Measurements from ENCODE around the gene ETF1.

ETF1 gene

DNA sequence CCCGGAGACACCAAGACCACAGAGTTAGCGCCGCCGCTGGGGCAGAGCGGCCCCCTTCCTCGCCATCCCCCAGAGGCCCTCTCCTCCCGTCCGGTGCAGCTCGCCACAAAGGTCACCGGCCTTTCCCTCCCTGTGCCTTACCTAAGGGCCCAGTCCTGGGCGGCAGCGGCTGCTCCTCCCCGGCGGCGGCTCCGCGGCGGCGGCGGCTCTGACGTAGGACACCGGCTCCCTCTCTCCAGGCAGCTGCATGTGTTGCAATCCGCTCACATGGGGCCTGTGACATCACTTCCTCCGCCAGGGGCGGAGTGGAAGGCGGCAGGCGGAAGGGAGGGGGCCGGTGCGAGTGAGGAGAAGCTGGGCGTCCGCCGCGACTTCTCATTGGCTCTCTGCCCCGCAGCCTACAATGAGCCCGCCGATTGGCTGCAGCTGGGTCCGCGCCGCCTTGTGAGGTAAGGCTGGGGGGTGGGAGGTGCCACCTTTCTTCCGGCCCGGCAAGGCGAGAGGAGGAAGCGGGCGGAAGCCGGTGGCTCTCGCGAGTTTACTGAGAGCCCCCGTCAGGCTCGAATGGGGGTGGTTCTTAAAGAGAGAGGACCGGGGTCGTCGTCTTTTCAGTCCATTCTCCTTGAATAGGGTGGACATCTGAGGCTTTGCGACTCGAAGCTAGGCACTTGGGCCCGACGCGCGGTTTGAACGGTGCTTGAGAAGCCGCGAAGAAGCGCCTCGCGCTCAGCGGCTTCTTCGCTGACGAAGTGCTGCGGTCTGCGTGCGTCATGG, at the start of gene ETF1:
Gene ETF1 (minus strand): TSS at position 281 of the 774 bp plus-strand sequence. CDS start 318 bp downstream, outside the sequence.
- TF ChIP-seq GATA3 (IDR thresholded peaks at IDR 0.05; ENCODE audit: low read depth, low read length): no peak
- no peak for TF ChIP-seq GATA2 (IDR thresholded peaks at IDR 0.05; ENCODE audit: low read depth, low read length)

- TF ChIP-seq GATA3 (IDR thresholded peaks at IDR 0.05; ENCODE audit: low read depth, low read length) (no peak), GATA2 (IDR thresholded peaks at IDR 0.05; ENCODE audit: low read depth, low read length) (no peak)
Observed at GRCh38 chr5:138588013-138588788, 45.2 kb upstream of the ETF1 start.

DNA sequence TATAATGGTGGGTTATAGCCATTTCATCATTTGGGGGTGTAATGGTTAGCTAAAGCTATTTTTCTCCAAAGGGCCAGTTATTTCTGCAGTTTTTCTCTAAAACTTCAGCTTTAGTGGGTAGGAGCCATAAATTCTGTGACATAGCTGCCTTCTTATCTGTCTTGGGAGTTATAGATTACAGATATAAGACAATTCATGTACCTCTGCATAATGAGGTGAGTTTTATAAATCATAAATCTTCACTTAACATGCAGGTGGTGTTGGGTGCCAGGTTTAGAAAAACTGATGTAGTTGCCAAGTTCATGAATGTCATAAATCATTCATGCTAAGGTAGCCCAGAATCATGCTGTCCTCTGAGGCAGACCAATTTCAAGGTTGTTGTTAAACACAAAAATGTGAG, 42.1 kb upstream of the ETF1 start:
- TF ChIP-seq GATA2 (IDR thresholded peaks at IDR 0.05; ENCODE audit: low read depth, low read length): no peak
- no peak for TF ChIP-seq GATA3 (IDR thresholded peaks at IDR 0.05; ENCODE audit: low read depth, low read length)

DNA sequence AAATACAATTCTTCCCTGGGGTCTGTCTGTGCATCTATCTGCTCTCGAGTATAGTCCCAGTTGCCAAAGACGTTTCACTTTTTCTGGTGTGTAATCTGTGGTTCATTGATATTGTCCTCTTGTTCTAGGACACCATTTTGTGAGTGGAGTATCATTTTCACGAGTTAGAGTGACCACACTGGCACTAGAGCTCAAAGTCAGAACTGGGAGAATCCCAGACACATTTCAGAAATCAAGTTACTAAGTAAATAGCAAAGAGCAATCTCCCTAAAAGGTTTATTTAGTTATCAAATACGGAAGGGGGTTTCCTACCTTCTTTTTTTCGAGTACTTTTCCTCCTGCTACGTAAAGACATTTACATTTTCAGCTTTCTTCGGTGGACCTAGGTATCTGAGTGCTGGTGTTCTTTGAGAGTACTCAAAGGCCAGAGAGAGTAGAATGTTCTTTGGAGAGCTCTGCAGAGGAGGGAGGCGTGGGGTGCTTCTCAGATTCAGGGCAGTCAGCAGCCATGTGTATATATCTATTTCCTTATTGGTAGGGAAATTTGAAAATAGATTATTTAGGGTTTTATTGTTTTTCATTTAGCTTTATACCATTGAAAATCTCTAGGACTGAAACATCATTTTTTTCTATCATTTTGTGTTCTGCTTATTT, 41.1 kb upstream of the ETF1 start:
- TF ChIP-seq GATA3 (IDR thresholded peaks at IDR 0.05; ENCODE audit: low read depth, low read length): no peak

DNA sequence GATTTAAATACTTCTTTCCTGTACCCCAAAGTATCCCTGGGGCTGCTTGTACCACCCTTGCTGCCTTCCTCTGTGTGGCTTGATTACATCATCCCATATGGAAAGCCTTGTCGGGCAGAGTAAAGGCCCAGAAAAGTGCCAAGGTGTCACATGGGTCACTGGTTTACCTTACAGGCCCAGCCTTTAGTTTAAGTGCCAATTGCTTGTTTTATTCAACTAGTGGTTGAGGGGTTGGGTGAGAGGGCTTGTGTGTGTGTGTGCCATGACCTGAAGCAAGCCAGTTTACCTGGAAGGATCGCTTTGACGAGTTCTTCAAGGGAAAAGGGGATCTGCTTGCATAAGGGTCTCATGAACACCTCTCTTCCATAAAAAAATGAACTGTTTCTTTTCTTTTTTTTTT, 39.9 kb upstream of the ETF1 start:
- no peak for TF ChIP-seq GATA2 (IDR thresholded peaks at IDR 0.05; ENCODE audit: low read depth, low read length)
- TF ChIP-seq GATA3 (IDR thresholded peaks at IDR 0.05; ENCODE audit: low read depth, low read length): no peak

GRCh38 chr5:138580777-138581176, 37.7 kb upstream of the ETF1 start:
- TF ChIP-seq GATA2 (IDR thresholded peaks at IDR 0.05; ENCODE audit: low read depth, low read length): no peak
- TF ChIP-seq GATA3 (IDR thresholded peaks at IDR 0.05; ENCODE audit: low read depth, low read length): no peak

DNA sequence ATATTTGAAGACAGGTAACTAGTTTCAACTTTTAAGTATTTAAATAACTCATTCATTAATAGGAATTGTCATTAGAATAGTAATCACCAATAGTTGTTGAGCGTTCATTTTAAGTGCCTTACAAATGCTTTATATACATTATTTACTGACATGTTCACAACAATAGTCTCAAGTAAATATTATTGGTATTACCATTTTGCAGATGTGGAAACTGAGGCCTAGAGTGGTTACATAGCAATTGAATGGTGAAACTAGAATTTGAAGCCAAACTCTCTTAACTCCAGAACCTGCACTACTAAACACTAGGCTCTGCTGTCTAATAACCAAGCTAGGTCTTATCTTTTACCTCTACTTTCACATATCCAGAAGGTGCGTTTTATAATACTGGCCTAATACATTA, 37.0 kb upstream of the ETF1 start:
- TF ChIP-seq GATA3 (IDR thresholded peaks at IDR 0.05; ENCODE audit: low read depth, low read length) (no peak), GATA2 (IDR thresholded peaks at IDR 0.05; ENCODE audit: low read depth, low read length) (no peak)

DNA sequence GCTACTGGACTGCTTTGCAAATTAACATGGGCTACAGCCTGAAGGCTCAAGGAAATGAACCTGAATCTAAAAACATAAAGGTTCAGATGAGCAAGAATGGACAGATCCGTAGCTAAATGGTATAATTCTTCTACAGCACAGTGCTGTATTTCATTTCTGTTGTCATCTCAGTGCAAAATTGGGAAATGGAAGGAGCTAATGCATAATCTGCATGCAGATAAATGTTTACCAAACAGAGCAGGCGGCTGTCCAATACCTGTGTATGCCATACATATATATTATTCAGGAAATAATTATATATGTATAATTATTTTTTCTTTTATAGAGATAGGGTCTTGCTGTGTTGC, 36.5 kb upstream of the ETF1 start:
- TF ChIP-seq GATA3 (IDR thresholded peaks at IDR 0.05; ENCODE audit: low read depth, low read length) (no peak), GATA2 (IDR thresholded peaks at IDR 0.05; ENCODE audit: low read depth, low read length) (no peak)

GRCh38 chr5:138577452-138577851, 34.4 kb upstream of the ETF1 start:
- TF ChIP-seq GATA3 (IDR thresholded peaks at IDR 0.05; ENCODE audit: low read depth, low read length) (no peak), GATA2 (IDR thresholded peaks at IDR 0.05; ENCODE audit: low read depth, low read length) (no peak)

GRCh38 chr5:138575194-138576015, 32.4 kb upstream of the ETF1 start, which contains the start of gene HSPA9:
Gene HSPA9, minus strand, starts transcription at chr5:138575401. Its CDS starts 83 bp downstream, at chr5:138575318.
- no peak for TF ChIP-seq GATA2 (IDR thresholded peaks at IDR 0.05; ENCODE audit: low read depth, low read length)
- no peak for TF ChIP-seq GATA3 (IDR thresholded peaks at IDR 0.05; ENCODE audit: low read depth, low read length)

- TF ChIP-seq GATA3 (IDR thresholded peaks at IDR 0.05; ENCODE audit: low read depth, low read length) (no peak), GATA2 (IDR thresholded peaks at IDR 0.05; ENCODE audit: low read depth, low read length) (no peak)
Observed at GRCh38 chr5:138574744-138575193, 31.7 kb upstream of the ETF1 start.

- TF ChIP-seq GATA2 (IDR thresholded peaks at IDR 0.05; ENCODE audit: low read depth, low read length): no peak
Observed at GRCh38 chr5:138573949-138574670, 31.1 kb upstream of the ETF1 start.

DNA sequence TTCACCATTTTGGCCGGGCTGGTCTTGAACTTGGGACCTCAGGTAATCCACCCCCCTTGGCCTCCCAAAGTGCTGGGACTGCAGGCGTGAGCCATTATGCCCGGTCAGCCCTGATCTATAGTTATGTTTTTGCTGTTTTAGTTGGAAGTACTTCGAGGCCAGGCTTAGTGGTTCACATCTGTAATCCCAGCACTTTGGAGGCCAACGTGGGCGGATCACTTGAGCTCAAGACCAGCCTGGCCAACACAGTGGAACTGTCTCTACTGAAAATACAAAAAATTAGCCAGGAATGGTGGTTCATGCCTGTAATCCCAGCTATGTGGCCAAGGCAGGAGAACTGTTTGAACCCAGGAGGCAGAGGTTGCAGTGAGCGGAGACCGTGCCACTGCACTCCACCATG, 30.2 kb upstream of the ETF1 start:
- TF ChIP-seq GATA3 (IDR thresholded peaks at IDR 0.05; ENCODE audit: low read depth, low read length): no peak
- no peak for TF ChIP-seq GATA2 (IDR thresholded peaks at IDR 0.05; ENCODE audit: low read depth, low read length)

Data from SH-SY5Y (cell line).